ENCODE data around the gene CCNY. TPM values are rescaled to one million over a fixed set of nuclear protein-coding genes. Genes with fewer than 3 reads are reported as not detected.

Gene CCNY
- total and polyA plus RNA-seq, 3 experiments from 2014 or later = 15.1 to 65.2 (median 58.4) TPM

GRCh38 chr10:35423505-35424306, 87.4 kb downstream of the CCNY start:
- no peaks in the 10 kb centered on the region for H3K9me3 Mint-ChIP-seq
- ChIA-PET CTCF (no interaction called here), POLR2A (no interaction called here)
- peaks cover 0 to 16% (median 1%) of the 10 kb centered on the region in 3 donors for H3K36me3 Mint-ChIP-seq
- H3K4me1 ChIP-seq (ENCODE audit: insufficient read depth, low read length) = peaks cover 11% of the 10 kb centered on the region
- H3K9me3 ChIP-seq (ENCODE audit: low read length) = no peaks in the 10 kb centered on the region
- no peak overlapping the region for H3K4me3 Mint-ChIP-seq
- no peaks in the 10 kb centered on the region for H3K27me3 ChIP-seq (ENCODE audit: insufficient read depth, low read length, poor library complexity, severe bottlenecking)
- DNase-seq = no peak
- peaks cover 70 to 87% (median 72%) of the 10 kb centered on the region in 3 donors for H3K4me1 Mint-ChIP-seq
- no peak overlapping the region for H3K27ac ChIP-seq (ENCODE audit: low read depth, low read length)
- no peak overlapping the region for H3K4me3 ChIP-seq (ENCODE audit: low read length)
- H3K27me3 Mint-ChIP-seq = peaks cover 0 to 2% of the 10 kb centered on the region in 2 donors
- no peaks in the 10 kb centered on the region for H3K36me3 ChIP-seq (ENCODE audit: insufficient read depth, low read length)
- peak overlapping the region in 1 of 8 donors; percentile 22 for H3K27ac Mint-ChIP-seq

GRCh38 chr10:35424680-35425285, 88.5 kb downstream of the CCNY start:
- Histone ChIP-seq H3K36me3 (ENCODE audit: insufficient read depth, low read length) (no peaks in the 10 kb centered on the region), H3K9me3 (ENCODE audit: low read length) (no peaks in the 10 kb centered on the region), H3K27me3 (ENCODE audit: insufficient read depth, low read length, poor library complexity, severe bottlenecking) (no peaks in the 10 kb centered on the region), H3K4me3 (ENCODE audit: low read length) (no peak overlapping the region), H3K4me1 (ENCODE audit: insufficient read depth, low read length) (peaks cover 11% of the 10 kb centered on the region), H3K27ac (ENCODE audit: low read depth, low read length) (no peak overlapping the region)
- no peak overlapping the region for H3K4me3 Mint-ChIP-seq
- CTCF ChIA-PET = no interaction called here
- DNase-seq = no peak
- H3K9me3 Mint-ChIP-seq = no peaks in the 10 kb centered on the region
- H3K27me3 Mint-ChIP-seq = no peaks in the 10 kb centered on the region
- POLR2A ChIA-PET = no interaction called here
- H3K36me3 Mint-ChIP-seq = peaks cover 0 to 16% (median 1%) of the 10 kb centered on the region in 3 donors
- H3K27ac Mint-ChIP-seq = peak overlapping the region in 3 of 8 donors; percentile 5 to 71 (median 20)
- peaks cover 62 to 87% (median 65%) of the 10 kb centered on the region in 3 donors for H3K4me1 Mint-ChIP-seq

DNA sequence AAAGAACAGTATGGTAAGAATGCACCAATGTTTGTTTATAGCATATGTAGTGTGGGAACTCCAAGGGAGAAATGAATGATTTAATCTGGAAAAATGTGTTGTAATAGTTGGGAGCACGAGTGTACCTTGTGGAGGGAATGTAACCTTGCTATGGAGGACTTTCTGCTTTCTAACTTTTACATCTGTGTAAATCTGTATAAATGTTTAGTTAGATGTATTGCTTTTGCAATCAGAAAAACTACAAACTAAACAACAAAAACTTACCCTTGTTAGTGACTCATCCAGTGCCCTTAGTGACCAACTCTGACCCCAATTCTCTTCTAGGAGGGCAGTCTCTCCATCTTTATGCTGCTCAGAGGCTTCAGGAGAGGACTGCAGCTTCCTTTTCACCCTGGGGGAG, 89.3 kb downstream of the CCNY start:
- Histone ChIP-seq H3K9me3 (ENCODE audit: low read length) (no peaks in the 10 kb centered on the region), H3K27ac (ENCODE audit: low read depth, low read length) (no peak overlapping the region), H3K4me3 (ENCODE audit: low read length) (no peak overlapping the region), H3K27me3 (ENCODE audit: insufficient read depth, low read length, poor library complexity, severe bottlenecking) (no peaks in the 10 kb centered on the region), H3K36me3 (ENCODE audit: insufficient read depth, low read length) (no peaks in the 10 kb centered on the region), H3K4me1 (ENCODE audit: insufficient read depth, low read length) (peaks cover 8% of the 10 kb centered on the region)
- H3K4me3 Mint-ChIP-seq = no peak overlapping the region
- POLR2A ChIA-PET = no interaction called here
- H3K27me3 Mint-ChIP-seq = no peaks in the 10 kb centered on the region
- CTCF ChIA-PET = no interaction called here
- peaks cover 56 to 85% (median 57%) of the 10 kb centered on the region in 3 donors for H3K4me1 Mint-ChIP-seq
- DNase-seq = no peak
- H3K9me3 Mint-ChIP-seq = no peaks in the 10 kb centered on the region
- peak overlapping the region in 2 of 8 donors; percentile 19 to 30 for H3K27ac Mint-ChIP-seq
- peaks cover 0 to 14% (median 1%) of the 10 kb centered on the region in 3 donors for H3K36me3 Mint-ChIP-seq

GRCh38 chr10:35426657-35427056, 90.3 kb downstream of the CCNY start:
- Mint-ChIP-seq H3K27me3 (no peaks in the 10 kb centered on the region), H3K36me3 (peaks cover 0 to 14% (median 1%) of the 10 kb centered on the region in 3 donors), H3K4me1 (peaks cover 53 to 82% (median 53%) of the 10 kb centered on the region in 3 donors), H3K4me3 (no peak overlapping the region), H3K9me3 (no peaks in the 10 kb centered on the region), H3K27ac (peak overlapping the region in 2 of 8 donors; percentile 6 to 18)
- CTCF ChIA-PET = no interaction called here
- H3K36me3 ChIP-seq (ENCODE audit: insufficient read depth, low read length) = no peaks in the 10 kb centered on the region
- POLR2A ChIA-PET = no interaction called here
- no peak for DNase-seq
- no peaks in the 10 kb centered on the region for H3K27me3 ChIP-seq (ENCODE audit: insufficient read depth, low read length, poor library complexity, severe bottlenecking)
- no peak overlapping the region for H3K4me3 ChIP-seq (ENCODE audit: low read length)
- H3K4me1 ChIP-seq (ENCODE audit: insufficient read depth, low read length) = no peaks in the 10 kb centered on the region
- H3K27ac ChIP-seq (ENCODE audit: low read depth, low read length) = no peak overlapping the region
- H3K9me3 ChIP-seq (ENCODE audit: low read length) = no peaks in the 10 kb centered on the region

- Mint-ChIP-seq H3K4me3 (no peak overlapping the region), H3K27ac (peak overlapping the region in 2 of 8 donors; percentile 43 to 44), H3K27me3 (no peaks in the 10 kb centered on the region), H3K4me1 (peaks cover 53 to 85% (median 57%) of the 10 kb centered on the region in 3 donors), H3K9me3 (no peaks in the 10 kb centered on the region), H3K36me3 (peaks cover 0 to 14% (median 1%) of the 10 kb centered on the region in 3 donors)
- DNase-seq = no peak
- Histone ChIP-seq H3K4me3 (ENCODE audit: low read length) (no peak overlapping the region), H3K9me3 (ENCODE audit: low read length) (no peaks in the 10 kb centered on the region), H3K4me1 (ENCODE audit: insufficient read depth, low read length) (no peaks in the 10 kb centered on the region), H3K27ac (ENCODE audit: low read depth, low read length) (no peak overlapping the region), H3K36me3 (ENCODE audit: insufficient read depth, low read length) (no peaks in the 10 kb centered on the region), H3K27me3 (ENCODE audit: insufficient read depth, low read length, poor library complexity, severe bottlenecking) (no peaks in the 10 kb centered on the region)
- ChIA-PET POLR2A (interaction anchor here (0.6 kb wide), 1 partner anchor 11 kb away, joined by 7 read pairs; no protein-coding TSS in a partner anchor), CTCF (interaction anchor here (0.7 kb wide), 1 partner anchor 211 kb away, joined by 3 read pairs; no protein-coding TSS in a partner anchor)
These were observed 91.2 kb downstream of the CCNY start for GRCh38 chr10:35427543-35427942.

DNA sequence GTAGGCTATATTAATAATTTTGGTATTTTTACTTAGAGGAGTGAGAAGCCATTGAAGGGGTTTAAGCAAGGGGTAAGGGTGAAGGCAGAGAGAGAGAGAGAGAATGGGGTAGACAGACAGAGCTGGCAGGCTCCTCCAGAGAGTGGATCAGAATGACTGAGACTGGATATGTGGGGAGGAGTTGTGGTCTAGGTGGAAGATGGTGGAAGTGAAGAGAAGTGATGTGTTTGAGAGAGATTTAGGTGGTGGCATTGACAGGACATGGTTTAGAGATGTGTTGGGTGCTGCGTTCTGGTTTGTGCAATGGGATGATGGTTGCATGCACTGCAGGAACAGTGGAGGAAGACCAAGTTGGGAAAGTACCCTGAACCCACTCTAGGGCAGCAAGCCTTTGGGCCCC, 92.2 kb downstream of the CCNY start:
- POLR2A ChIA-PET = no interaction called here
- no peak for DNase-seq
- Mint-ChIP-seq H3K27ac (peak overlapping the region in 3 of 8 donors; percentile 6 to 49 (median 8)), H3K4me3 (peak overlapping the region in 2 of 7 donors; percentile 3 to 18), H3K4me1 (peaks cover 56 to 83% (median 61%) of the 10 kb centered on the region in 3 donors), H3K36me3 (peaks cover 0 to 14% (median 1%) of the 10 kb centered on the region in 3 donors), H3K9me3 (no peaks in the 10 kb centered on the region), H3K27me3 (no peaks in the 10 kb centered on the region)
- CTCF ChIA-PET = no interaction called here
- Histone ChIP-seq H3K27me3 (ENCODE audit: insufficient read depth, low read length, poor library complexity, severe bottlenecking) (no peaks in the 10 kb centered on the region), H3K27ac (ENCODE audit: low read depth, low read length) (no peak overlapping the region), H3K4me1 (ENCODE audit: insufficient read depth, low read length) (no peaks in the 10 kb centered on the region), H3K9me3 (ENCODE audit: low read length) (no peaks in the 10 kb centered on the region), H3K4me3 (ENCODE audit: low read length) (no peak overlapping the region), H3K36me3 (ENCODE audit: insufficient read depth, low read length) (no peaks in the 10 kb centered on the region)

GRCh38 chr10:35432781-35433338, 96.6 kb downstream of the CCNY start:
- no peaks in the 10 kb centered on the region for H3K9me3 ChIP-seq (ENCODE audit: low read length)
- H3K4me1 ChIP-seq (ENCODE audit: insufficient read depth, low read length) = no peaks in the 10 kb centered on the region
- peaks cover 8 to 26% (median 25%) of the 10 kb centered on the region in 3 donors for H3K36me3 Mint-ChIP-seq
- H3K36me3 ChIP-seq (ENCODE audit: insufficient read depth, low read length) = no peaks in the 10 kb centered on the region
- peaks cover 45 to 65% (median 57%) of the 10 kb centered on the region in 3 donors for H3K4me1 Mint-ChIP-seq
- peak overlapping the region in 1 of 8 donors; percentile 12 for H3K27ac Mint-ChIP-seq
- H3K4me3 ChIP-seq (ENCODE audit: low read length) = no peak overlapping the region
- H3K4me3 Mint-ChIP-seq = no peak overlapping the region
- ChIA-PET POLR2A (no interaction called here), CTCF (no interaction called here)
- no peaks in the 10 kb centered on the region for H3K27me3 Mint-ChIP-seq
- no peak overlapping the region for H3K27ac ChIP-seq (ENCODE audit: low read depth, low read length)
- no peak for DNase-seq
- H3K9me3 Mint-ChIP-seq = peaks cover 11 to 16% (median 15%) of the 10 kb centered on the region in 5 donors
- H3K27me3 ChIP-seq (ENCODE audit: insufficient read depth, low read length, poor library complexity, severe bottlenecking) = no peaks in the 10 kb centered on the region

All from CD8-positive, alpha-beta memory T cell (primary cell).